WTC11 (cell line): ENCODE results near the gene MLX. TPM values are rescaled to one million over a fixed set of nuclear protein-coding genes. Genes with fewer than 3 reads are reported as not detected.

Experiments
- AR ChIP-seq: fragments of 250-450 bp; sonication (Bioruptor Pico); IDR thresholded peaks from 2 replicates; pipeline ENCODE4 v1.9.0; 2021; ENCODE audit warnings: mild to moderate bottlenecking
- ATF3 ChIP-seq: sonication (generic); formaldehyde crosslinking; conservative IDR thresholded peaks from 2 replicates; pipeline ENCODE4 v1.8.1; 2022; ENCODE audit warnings: mild to moderate bottlenecking, missing genetic modification reagents
- ATF6 ChIP-seq: sonication (generic); formaldehyde crosslinking; IDR thresholded peaks from 2 replicates; pipeline ENCODE4 v1.8.1; 2023; ENCODE audit warnings: mild to moderate bottlenecking, missing genetic modification reagents
- CREB1 ChIP-seq: sonication (generic); formaldehyde crosslinking; IDR thresholded peaks from 2 replicates; pipeline ENCODE4 v1.8.0; 2023; ENCODE audit warnings: mild to moderate bottlenecking, missing genetic modification reagents
- FOXK1 ChIP-seq: sonication (generic); formaldehyde crosslinking; IDR thresholded peaks from 2 replicates; pipeline ENCODE4 v1.8.0; 2022; ENCODE audit warnings: mild to moderate bottlenecking, moderate library complexity, missing genetic modification reagents
- GABPB1 ChIP-seq: sonication (generic); formaldehyde crosslinking; IDR thresholded peaks from 2 replicates; pipeline ENCODE4 v1.8.1; 2023; ENCODE audit warnings: mild to moderate bottlenecking, missing genetic modification reagents
- KAT7 ChIP-seq: sonication (generic); formaldehyde crosslinking; IDR thresholded peaks from 2 replicates; pipeline ENCODE4 v1.8.1; 2023; ENCODE audit warnings: missing genetic modification reagents, mild to moderate bottlenecking, borderline replicate concordance
- NFE2L1 ChIP-seq: sonication (generic); formaldehyde crosslinking; IDR thresholded peaks from 2 replicates; pipeline ENCODE4 v1.8.1; 2023; ENCODE audit warnings: missing genetic modification reagents
- NR1H2 ChIP-seq: sonication (generic); formaldehyde crosslinking; IDR thresholded peaks from 2 replicates; pipeline ENCODE4 v1.9.0; 2021; ENCODE audit warnings: mild to moderate bottlenecking, moderate library complexity, missing genetic modification reagents
- NR2C2 ChIP-seq: sonication (generic); formaldehyde crosslinking; IDR thresholded peaks from 2 replicates; pipeline ENCODE4 v1.8.0; 2022; ENCODE audit warnings: mild to moderate bottlenecking, missing genetic modification reagents
- NR3C1 ChIP-seq: sonication (generic); formaldehyde crosslinking; conservative IDR thresholded peaks from 2 replicates; pipeline ENCODE4 v1.8.1; 2023; ENCODE audit warnings: low read depth, mild to moderate bottlenecking, missing genetic modification reagents
- RORB ChIP-seq: fragments of 250-450 bp; sonication (Bioruptor Pico); IDR thresholded peaks from 2 replicates; pipeline ENCODE4 v1.9.0; 2021; ENCODE audit warnings: mild to moderate bottlenecking
- TCF7 ChIP-seq: sonication (generic); formaldehyde crosslinking; IDR thresholded peaks from 2 replicates; pipeline ENCODE4 v1.8.0; 2022; ENCODE audit warnings: mild to moderate bottlenecking, low read depth, missing genetic modification reagents, moderate library complexity
- TEAD4 ChIP-seq: sonication (generic); formaldehyde crosslinking; IDR thresholded peaks from 2 replicates; pipeline ENCODE4 v1.8.0; 2022; ENCODE audit warnings: mild to moderate bottlenecking, missing genetic modification reagents
- ZNF219 ChIP-seq: sonication (generic); formaldehyde crosslinking; IDR thresholded peaks from 2 replicates; pipeline ENCODE4 v1.8.0; 2023; ENCODE audit warnings: missing genetic modification reagents, mild to moderate bottlenecking, borderline replicate concordance
- ZNF396 ChIP-seq: fragments of 250-450 bp; sonication (Bioruptor Pico); IDR thresholded peaks from 2 replicates; pipeline ENCODE4 v1.8.0; 2021; ENCODE audit warnings: mild to moderate bottlenecking, moderate library complexity, borderline replicate concordance
- ZNF416 ChIP-seq: fragments of 250-450 bp; sonication (Bioruptor Pico); IDR thresholded peaks from 2 replicates; pipeline ENCODE4 v1.9.0; 2021; ENCODE audit warnings: mild to moderate bottlenecking, inconsistent platforms
- ZNF425 ChIP-seq: fragments of 250-450 bp; sonication (Bioruptor Pico); conservative IDR thresholded peaks from 2 replicates; pipeline ENCODE4 v1.9.0; 2021; ENCODE audit warnings: mild to moderate bottlenecking
- ZNF532 ChIP-seq: fragments of 250-450 bp; sonication (Bioruptor Pico); IDR thresholded peaks from 2 replicates; pipeline ENCODE4 v1.9.0; 2021; ENCODE audit warnings: mild to moderate bottlenecking, borderline replicate concordance
- total RNA-seq: library from RNA; stranded (reverse); gene quantifications from 3 replicates; pipeline ENCODE4 v1.2.3, GENCODE V29; 2021
- TF ChIP-seq, protein P1 (sequence below): sonication (generic); formaldehyde crosslinking; IDR thresholded peaks from 2 replicates; pipeline ENCODE4 v1.8.1; 2023; ENCODE audit warnings: mild to moderate bottlenecking, moderate library complexity, missing genetic modification reagents
- TF ChIP-seq, protein P2 (sequence below): sonication (generic); formaldehyde crosslinking; IDR thresholded peaks from 2 replicates; pipeline ENCODE4 v1.8.1; 2022; ENCODE audit warnings: low read depth, missing genetic modification reagents, borderline replicate concordance

The MLX gene
- total RNA-seq, 1 experiment from 2014 or later = 34.9 TPM

DNA sequence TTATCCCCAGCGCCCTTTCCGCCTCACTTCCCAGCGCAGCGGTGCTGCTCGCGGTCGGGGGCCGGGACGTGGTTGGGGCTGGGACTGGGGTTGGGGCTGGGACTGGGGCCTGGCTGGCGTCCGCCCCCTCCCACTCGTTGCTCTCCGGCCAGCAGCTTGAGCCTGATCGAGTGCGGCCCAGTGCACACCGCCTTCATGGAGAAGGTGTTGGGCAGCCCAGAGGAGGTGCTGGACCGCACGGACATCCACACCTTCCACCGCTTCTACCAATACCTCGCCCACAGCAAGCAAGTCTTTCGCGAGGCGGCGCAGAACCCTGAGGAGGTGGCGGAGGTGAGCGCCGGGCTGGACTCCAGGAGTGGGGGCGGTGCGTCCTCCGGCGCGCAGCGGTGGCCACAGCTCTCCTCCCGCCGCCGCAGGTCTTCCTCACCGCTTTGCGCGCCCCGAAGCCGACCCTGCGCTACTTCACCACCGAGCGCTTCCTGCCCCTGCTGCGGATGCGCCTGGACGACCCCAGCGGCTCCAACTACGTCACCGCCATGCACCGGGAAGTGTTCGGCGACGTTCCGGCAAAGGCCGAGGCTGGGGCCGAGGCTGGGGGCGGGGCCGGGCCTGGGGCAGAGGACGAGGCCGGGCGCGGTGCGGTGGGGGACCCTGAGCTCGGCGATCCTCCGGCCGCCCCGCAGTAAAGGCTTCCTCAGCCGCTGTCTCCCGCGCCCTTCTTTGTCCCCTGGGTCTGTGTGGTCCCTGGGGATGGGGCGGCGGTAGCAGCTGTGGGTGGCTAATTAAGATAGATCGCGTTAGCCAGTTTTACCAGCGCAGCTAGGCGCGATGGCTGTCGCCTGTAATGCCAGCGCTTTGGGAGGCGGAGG, 12.4 kb upstream of the MLX start (continued):
- TF ChIP-seq TEAD4 (no peak), ATF3 (no peak), NFE2L1 (CRISPR knock-in tag) (peak; percentile 64; the same call in 1 of the 2 replicates), ZNF396 (CRISPR knock-in tag) (no peak), AR (CRISPR knock-in tag) (no peak), TCF7 (CRISPR knock-in tag) (no peak; the same call in 1 of the 2 replicates), FOXK1 (CRISPR knock-in tag) (peak; percentile 89), ZNF416 (CRISPR knock-in tag) (no peak), NR3C1 (CRISPR knock-in tag) (no peak), ZNF219 (no peak), NR1H2 (CRISPR knock-in tag) (no peak), RORB (CRISPR knock-in tag) (no peak), ZNF532 (CRISPR knock-in tag) (no peak), ZNF425 (no peak), CREB1 (CRISPR knock-in tag) (no peak), ATF6 (no peak), KAT7 (CRISPR knock-in tag) (peak; percentile 78; the same call in 1 of the 2 replicates), GABPB1 (CRISPR knock-in tag) (peak; percentile 84), NR2C2 (no peak)
- TF ChIP-seq, protein P1, sequence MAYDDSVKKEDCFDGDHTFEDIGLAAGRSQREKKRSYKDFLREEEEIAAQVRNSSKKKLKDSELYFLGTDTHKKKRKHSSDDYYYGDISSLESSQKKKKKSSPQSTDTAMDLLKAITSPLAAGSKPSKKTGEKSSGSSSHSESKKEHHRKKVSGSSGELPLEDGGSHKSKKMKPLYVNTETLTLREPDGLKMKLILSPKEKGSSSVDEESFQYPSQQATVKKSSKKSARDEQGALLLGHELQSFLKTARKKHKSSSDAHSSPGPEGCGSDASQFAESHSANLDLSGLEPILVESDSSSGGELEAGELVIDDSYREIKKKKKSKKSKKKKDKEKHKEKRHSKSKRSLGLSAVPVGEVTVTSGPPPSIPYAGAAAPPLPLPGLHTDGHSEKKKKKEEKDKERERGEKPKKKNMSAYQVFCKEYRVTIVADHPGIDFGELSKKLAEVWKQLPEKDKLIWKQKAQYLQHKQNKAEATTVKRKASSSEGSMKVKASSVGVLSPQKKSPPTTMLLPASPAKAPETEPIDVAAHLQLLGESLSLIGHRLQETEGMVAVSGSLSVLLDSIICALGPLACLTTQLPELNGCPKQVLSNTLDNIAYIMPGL = peak; percentile 88
- TF ChIP-seq, protein P2, sequence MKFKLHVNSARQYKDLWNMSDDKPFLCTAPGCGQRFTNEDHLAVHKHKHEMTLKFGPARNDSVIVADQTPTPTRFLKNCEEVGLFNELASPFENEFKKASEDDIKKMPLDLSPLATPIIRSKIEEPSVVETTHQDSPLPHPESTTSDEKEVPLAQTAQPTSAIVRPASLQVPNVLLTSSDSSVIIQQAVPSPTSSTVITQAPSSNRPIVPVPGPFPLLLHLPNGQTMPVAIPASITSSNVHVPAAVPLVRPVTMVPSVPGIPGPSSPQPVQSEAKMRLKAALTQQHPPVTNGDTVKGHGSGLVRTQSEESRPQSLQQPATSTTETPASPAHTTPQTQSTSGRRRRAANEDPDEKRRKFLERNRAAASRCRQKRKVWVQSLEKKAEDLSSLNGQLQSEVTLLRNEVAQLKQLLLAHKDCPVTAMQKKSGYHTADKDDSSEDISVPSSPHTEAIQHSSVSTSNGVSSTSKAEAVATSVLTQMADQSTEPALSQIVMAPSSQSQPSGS = no peak; the same call in 1 of the 2 replicates
- TF ChIP-seq, all 79 proteins: peak for 28
